Keratinocyte (primary cell): ENCODE data around the gene CBX7. TPM values are rescaled to one million over a fixed set of nuclear protein-coding genes. Genes with fewer than 3 reads are reported as not detected.

Experiments used
- DNase-seq: peaks from one replicate; pipeline ENCODE4 v3.0.0-alpha.2; 2011; ENCODE audit warnings: low read depth, missing footprints, low spot score
- FAIRE-seq: peaks from 2 replicates; lab custom pipeline; 2011; peaks lifted over from hg19 to GRCh38; lab: Jason Lieb, UNC
- H2AFZ ChIP-seq: 2 replicates; pipeline ENCODE4 v1.6.0; 2012; ENCODE audit warnings: low read length, control low read depth, inconsistent platforms; ENCODE audit not compliant: control insufficient read depth
- H3K27ac ChIP-seq: 2 replicates; pipeline ENCODE4 v1.5.1; 2011; ENCODE audit warnings: low read length; ENCODE audit not compliant: control insufficient read depth, insufficient read depth
- H3K27me3 ChIP-seq: 3 replicates; pipeline ENCODE4 v1.6.0; 2011; ENCODE audit warnings: low read length; ENCODE audit not compliant: control insufficient read depth, insufficient read depth; ENCODE audit errors: extremely low read depth
- H3K36me3 ChIP-seq, 2 experiments: 2 replicates in 1 of 2; 3 replicates in 1 of 2; pipeline ENCODE4 v1.5.1; 2011; ENCODE audit warnings: low read length in 2 of 2, mild to moderate bottlenecking in 1 of 2; ENCODE audit not compliant: control insufficient read depth in 2 of 2, insufficient read depth in 2 of 2; ENCODE audit errors: extremely low read depth in 1 of 2
- H3K4me1 ChIP-seq: 3 replicates; pipeline ENCODE4 v1.5.1; 2011; ENCODE audit warnings: low read length; ENCODE audit not compliant: control insufficient read depth, insufficient read depth; ENCODE audit errors: extremely low read depth
- H3K4me2 ChIP-seq: 3 replicates; pipeline ENCODE4 v1.6.0; 2011; ENCODE audit warnings: low read depth, low read length; ENCODE audit not compliant: control insufficient read depth, insufficient read depth; ENCODE audit errors: extremely low read depth
- H3K4me3 ChIP-seq, 3 experiments: fragments of 200-600 bp in 1 of 3; sonication (generic) in 1 of 3; 2 replicates in 2 of 3; 3 replicates in 1 of 3; pipeline ENCODE4 v1.5.1; 2011 to 2016; ENCODE audit warnings: low read length in 3 of 3, mild to moderate bottlenecking in 3 of 3, control low read depth in 2 of 3, inconsistent platforms in 1 of 3, low read depth in 1 of 3, mixed read lengths in 1 of 3, mixed run types in 1 of 3, moderate library complexity in 1 of 3; ENCODE audit not compliant: control insufficient read depth in 2 of 3, insufficient read depth in 2 of 3; ENCODE audit errors: extremely low read depth in 1 of 3
- H3K79me2 ChIP-seq: 2 replicates; pipeline ENCODE4 v1.6.0; 2012; ENCODE audit warnings: low read length; ENCODE audit not compliant: control insufficient read depth, insufficient read depth
- H3K9ac ChIP-seq: 3 replicates; pipeline ENCODE4 v1.6.0; 2011; ENCODE audit warnings: low read length; ENCODE audit not compliant: control insufficient read depth, insufficient read depth; ENCODE audit errors: extremely low read depth
- H3K9me1 ChIP-seq: 3 replicates; pipeline ENCODE4 v1.6.0; 2011; ENCODE audit warnings: low read length; ENCODE audit not compliant: control insufficient read depth, insufficient read depth; ENCODE audit errors: extremely low read depth
- H3K9me3 ChIP-seq: 2 replicates; pipeline ENCODE4 v1.5.1; 2012; ENCODE audit warnings: low read depth, low read length; ENCODE audit not compliant: control insufficient read depth
- H4K20me1 ChIP-seq: 3 replicates; pipeline ENCODE4 v1.6.0; 2011; ENCODE audit warnings: low read length; ENCODE audit not compliant: control insufficient read depth, insufficient read depth; ENCODE audit errors: extremely low read depth
- CTCF ChIP-seq, 3 experiments: IDR thresholded peaks in 1 of 3; conservative IDR thresholded peaks in 1 of 3; optimal IDR thresholded peaks in 1 of 3; 2 replicates in 2 of 3; 3 replicates in 1 of 3; pipeline versions ENCODE3 to v1.5.1; 2011; ENCODE audit warnings: low read length in 3 of 3, mild to moderate bottlenecking in 3 of 3, moderate library complexity in 2 of 3, control low read depth in 1 of 3, inconsistent platforms in 1 of 3; ENCODE audit not compliant: insufficient read depth in 2 of 3; ENCODE audit errors: extremely low read depth in 1 of 3
- EZH2 ChIP-seq: IDR thresholded peaks from one replicate; pipeline ENCODE4 v1.6.1; 2012; ENCODE audit warnings: inconsistent platforms, mild to moderate bottlenecking, low read length, moderate library complexity
- dilution Hi-C: fragments of 300-500 bp; cut with MboI; formaldehyde crosslinking; loops from one replicate; pipeline ENCODE4 v1.7.0; 2020; ENCODE audit warnings: low sequenced_read_pairs; ENCODE audit not compliant: extremely low pct_ligation_motif_present
- polyA plus RNA-seq, 5 experiments: library from polyadenylated mRNA; depleted of rRNA in 3 of 5; stranded (reverse) in 3 of 5; stranded (forward) in 1 of 5; unstranded in 1 of 5; fragments of >200 nt; gene quantifications; 1 replicate in 1 of 5; 2 replicates in 3 of 5; 3 replicates in 1 of 5; pipeline versions ENCODE4 v1.2.1 to v1.2.3, GENCODE V29; 2011 to 2012; ENCODE audit warnings: missing spikeins in 2 of 5, low read depth in 1 of 5, low replicate concordance in 1 of 5

The CBX7 gene
- polyA plus RNA-seq, 1 donor (not counting 4 experiments of a cell fraction or from before 2014, with no cell fraction given): 1.3 TPM

- dilution Hi-C loops: no loop called here
- Histone ChIP-seq H3K27me3 (peaks cover 25% of the 10 kb centered on the region), H3K36me3 (no peaks in the 10 kb centered on the region), H3K9me1 (no peaks in the 10 kb centered on the region), H3K79me2 (no peaks in the 10 kb centered on the region), H3K27ac (no peak overlapping the region), H4K20me1 (no peaks in the 10 kb centered on the region), H2AFZ (no peak overlapping the region), H3K4me3 (no peak overlapping the region), H3K9me3 (no peaks in the 10 kb centered on the region), H3K4me2 (no peak overlapping the region), H3K9ac (no peak overlapping the region), H3K4me1 (peaks cover 2% of the 10 kb centered on the region)
- no peak for TF ChIP-seq CTCF (optimal IDR thresholded peaks at IDR 0.05 in 1 of 3, IDR thresholded peaks at IDR 0.05 in 1 of 3, conservative IDR thresholded peaks at IDR 0.05 in 1 of 3; ENCODE audit: extremely low read depth in 1 of 3, insufficient read depth in 2 of 3, low read length in 3 of 3)
- no peak for TF ChIP-seq EZH2
- DNase-seq: no peak
- no peak for FAIRE-seq
Measured at GRCh38 chr22:39155421-39155820, 2.9 kb upstream of the CBX7 start.

- FAIRE-seq (no peak), DNase-seq (no peak)
- H2AFZ ChIP-seq: peak overlapping the region; percentile 86
- no peaks in the 10 kb centered on the region for H3K79me2 ChIP-seq
- H3K9me1 ChIP-seq: no peaks in the 10 kb centered on the region
- H3K27ac ChIP-seq: no peak overlapping the region
- H4K20me1 ChIP-seq: no peaks in the 10 kb centered on the region
- H3K4me1 ChIP-seq: peaks cover 2% of the 10 kb centered on the region
- peaks cover 0 to 3% of the 10 kb centered on the region in 2 experiments for H3K36me3 ChIP-seq
- no peaks in the 10 kb centered on the region for H3K9me3 ChIP-seq
- peak overlapping the region; percentile 88 for H3K4me2 ChIP-seq
- peak overlapping the region; percentile 45 to 72 (median 62) for H3K4me3 ChIP-seq
- H3K9ac ChIP-seq: peak overlapping the region; percentile 68
- H3K27me3 ChIP-seq: peaks cover 25% of the 10 kb centered on the region
- dilution Hi-C loops: no loop called here
- TF ChIP-seq CTCF (optimal IDR thresholded peaks at IDR 0.05 in 1 of 3, IDR thresholded peaks at IDR 0.05 in 1 of 3, conservative IDR thresholded peaks at IDR 0.05 in 1 of 3; ENCODE audit: extremely low read depth in 1 of 3, insufficient read depth in 2 of 3, low read length in 3 of 3): no peak
- peak; percentile 89 for TF ChIP-seq EZH2
Measured at GRCh38 chr22:39153220-39153717, 789 bp upstream of the CBX7 start.
